ENCODE data around the gene PDGFRA. TPM values are rescaled to one million over a fixed set of nuclear protein-coding genes. Genes with fewer than 3 reads are reported as not detected.

PDGFRA gene
- total RNA-seq, 6 experiments from 2014 or later: 28.9 to 94.2 (median 88.3) TPM

DNA sequence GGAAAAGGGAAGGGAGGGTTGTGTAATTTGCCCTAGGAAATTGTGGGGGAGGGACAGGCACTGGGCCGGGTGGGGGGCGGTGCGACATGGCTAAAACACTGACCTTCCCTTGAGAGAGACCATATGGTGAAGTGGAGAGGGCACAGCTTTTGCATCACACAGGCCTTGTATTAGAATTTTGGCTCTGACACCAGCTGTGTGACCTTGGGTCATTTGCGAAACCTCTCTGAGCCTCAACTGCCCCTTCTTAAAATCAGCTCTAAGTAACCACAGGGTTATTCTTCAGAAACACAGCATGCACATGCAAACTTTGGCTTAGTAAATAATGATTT lies 25.8 kb downstream of the PDGFRA start:
- H3K27me3 Mint-ChIP-seq (ENCODE audit: insufficient read depth): peaks cover 2% of the 10 kb centered on the region; the same call in 1 of the 2 replicates
- TF ChIP-seq, protein P1, sequence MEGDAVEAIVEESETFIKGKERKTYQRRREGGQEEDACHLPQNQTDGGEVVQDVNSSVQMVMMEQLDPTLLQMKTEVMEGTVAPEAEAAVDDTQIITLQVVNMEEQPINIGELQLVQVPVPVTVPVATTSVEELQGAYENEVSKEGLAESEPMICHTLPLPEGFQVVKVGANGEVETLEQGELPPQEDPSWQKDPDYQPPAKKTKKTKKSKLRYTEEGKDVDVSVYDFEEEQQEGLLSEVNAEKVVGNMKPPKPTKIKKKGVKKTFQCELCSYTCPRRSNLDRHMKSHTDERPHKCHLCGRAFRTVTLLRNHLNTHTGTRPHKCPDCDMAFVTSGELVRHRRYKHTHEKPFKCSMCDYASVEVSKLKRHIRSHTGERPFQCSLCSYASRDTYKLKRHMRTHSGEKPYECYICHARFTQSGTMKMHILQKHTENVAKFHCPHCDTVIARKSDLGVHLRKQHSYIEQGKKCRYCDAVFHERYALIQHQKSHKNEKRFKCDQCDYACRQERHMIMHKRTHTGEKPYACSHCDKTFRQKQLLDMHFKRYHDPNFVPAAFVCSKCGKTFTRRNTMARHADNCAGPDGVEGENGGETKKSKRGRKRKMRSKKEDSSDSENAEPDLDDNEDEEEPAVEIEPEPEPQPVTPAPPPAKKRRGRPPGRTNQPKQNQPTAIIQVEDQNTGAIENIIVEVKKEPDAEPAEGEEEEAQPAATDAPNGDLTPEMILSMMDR (IDR thresholded peaks at IDR 0.05): no peak
- H3K4me3 Mint-ChIP-seq: no peak overlapping the region
- peaks cover 11% of the 10 kb centered on the region for H3K36me3 Mint-ChIP-seq (ENCODE audit: low read depth)
- peaks cover 57% of the 10 kb centered on the region for H3K4me1 Mint-ChIP-seq (ENCODE audit: low read depth)
- H3K27ac Mint-ChIP-seq: peak overlapping the region; percentile 82
- H3K9me3 Mint-ChIP-seq: no peaks in the 10 kb centered on the region
- no peak for DNase-seq

DNA sequence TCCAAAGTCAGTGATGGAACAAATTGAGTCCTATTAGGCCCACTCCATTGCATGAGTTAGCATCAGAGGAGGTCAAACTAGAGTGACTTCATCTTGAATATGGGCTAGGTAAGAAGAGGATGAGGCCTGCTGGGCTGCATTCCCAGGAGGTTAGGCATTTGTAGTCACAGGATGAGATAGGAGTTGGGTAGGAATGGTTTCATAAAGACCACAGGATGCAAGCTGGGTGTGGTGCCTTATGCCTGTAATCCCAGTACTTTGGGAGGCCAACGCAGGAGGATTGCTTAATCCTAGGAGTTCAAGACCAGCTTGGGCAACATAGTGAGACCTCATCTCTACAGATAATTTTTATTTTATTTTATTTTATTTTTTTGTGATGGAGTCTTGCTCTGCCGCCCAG lies 26.8 kb downstream of the PDGFRA start:
- peaks cover 58% of the 10 kb centered on the region for H3K4me1 Mint-ChIP-seq (ENCODE audit: low read depth)
- TF ChIP-seq, protein P1 (IDR thresholded peaks at IDR 0.05): no peak
- H3K27me3 Mint-ChIP-seq (ENCODE audit: insufficient read depth): peaks cover 2% of the 10 kb centered on the region; the same call in 1 of the 2 replicates
- no peak for DNase-seq
- no peaks in the 10 kb centered on the region for H3K9me3 Mint-ChIP-seq
- peak overlapping the region; percentile 74 for H3K27ac Mint-ChIP-seq
- no peak overlapping the region for H3K4me3 Mint-ChIP-seq
- peaks cover 17% of the 10 kb centered on the region for H3K36me3 Mint-ChIP-seq (ENCODE audit: low read depth)

DNA sequence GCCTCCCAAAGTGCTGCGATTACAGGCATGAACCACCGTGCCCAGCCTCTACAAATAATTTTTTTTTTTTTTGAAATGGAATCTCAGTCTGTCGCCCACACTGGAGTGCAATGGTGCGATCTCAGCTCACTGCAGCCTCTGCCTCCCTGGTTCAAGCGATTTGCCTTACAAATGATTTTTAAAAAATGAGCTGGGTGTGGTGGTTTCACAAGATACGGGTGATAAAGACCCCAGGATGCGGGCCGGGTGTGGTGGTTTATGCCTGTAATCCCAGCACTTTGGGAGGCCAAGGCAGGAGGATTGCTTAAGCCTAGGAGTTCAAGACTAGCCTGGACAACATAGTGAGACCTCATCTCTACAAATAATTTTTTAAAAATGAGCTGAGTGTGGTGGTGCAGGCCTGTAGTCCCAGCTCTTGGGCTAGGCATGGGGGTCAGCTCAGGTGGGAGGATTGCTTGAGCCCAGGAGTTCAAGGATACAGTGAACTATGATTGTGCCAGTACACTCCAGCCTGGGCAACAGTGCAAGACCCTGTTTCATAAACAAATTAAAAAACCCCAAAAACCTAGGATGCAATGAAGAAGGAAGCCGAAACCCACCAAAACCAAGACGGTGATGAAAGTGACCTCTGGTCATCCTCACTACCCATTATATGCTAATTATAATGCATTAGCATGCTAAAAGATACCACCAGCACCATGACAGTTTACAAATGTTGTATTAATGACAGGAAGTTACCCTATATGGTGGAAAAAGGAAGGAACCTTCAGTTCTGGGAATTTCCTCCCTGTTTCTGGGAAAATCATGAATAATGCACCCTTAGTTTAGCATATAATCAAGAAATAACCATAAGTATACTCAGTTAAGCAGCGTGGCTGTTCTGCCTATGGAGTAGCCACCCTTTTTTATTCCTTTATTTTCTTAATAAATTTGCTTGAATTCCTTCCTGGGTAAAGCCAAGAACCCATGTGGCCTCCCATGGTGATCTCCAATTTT lies 27.7 kb downstream of the PDGFRA start:
- Mint-ChIP-seq H3K9me3 (no peaks in the 10 kb centered on the region), H3K4me3 (no peak overlapping the region), H3K27me3 (ENCODE audit: insufficient read depth) (peaks cover 2% of the 10 kb centered on the region; the same call in 1 of the 2 replicates), H3K4me1 (ENCODE audit: low read depth) (peaks cover 58% of the 10 kb centered on the region), H3K36me3 (ENCODE audit: low read depth) (peaks cover 20% of the 10 kb centered on the region), H3K27ac (no peak overlapping the region)
- TF ChIP-seq, protein P1 (IDR thresholded peaks at IDR 0.05): no peak
- DNase-seq: no peak

DNA sequence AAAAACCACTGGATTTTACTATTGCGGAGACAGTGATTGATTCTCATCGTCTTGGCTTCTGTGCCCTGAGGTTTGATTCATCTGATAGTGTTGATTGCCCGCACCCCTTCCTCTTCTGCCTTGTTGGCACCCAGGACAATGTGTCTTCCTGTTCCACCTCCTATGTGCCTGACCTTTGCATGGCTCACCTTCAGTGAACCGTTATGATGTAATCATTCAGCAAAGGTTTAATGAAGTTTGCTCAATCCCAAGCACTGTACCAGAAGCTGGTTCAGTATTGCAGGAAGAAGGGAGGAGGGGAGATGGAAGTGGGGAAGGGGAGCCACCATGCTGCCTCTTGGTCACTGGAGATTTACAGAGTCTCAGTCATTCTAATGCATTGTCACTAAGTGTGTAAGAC lies 36.3 kb downstream of the PDGFRA start:
- H3K4me1 Mint-ChIP-seq (ENCODE audit: low read depth): peaks cover 46% of the 10 kb centered on the region
- TF ChIP-seq, protein P1 (IDR thresholded peaks at IDR 0.05): no peak
- H3K4me3 Mint-ChIP-seq: no peak overlapping the region
- H3K9me3 Mint-ChIP-seq: no peaks in the 10 kb centered on the region
- no peak for DNase-seq
- no peaks in the 10 kb centered on the region; the same call in 1 of the 2 replicates for H3K27me3 Mint-ChIP-seq (ENCODE audit: insufficient read depth)
- H3K36me3 Mint-ChIP-seq (ENCODE audit: low read depth): peaks cover 70% of the 10 kb centered on the region
- no peak overlapping the region for H3K27ac Mint-ChIP-seq

DNA sequence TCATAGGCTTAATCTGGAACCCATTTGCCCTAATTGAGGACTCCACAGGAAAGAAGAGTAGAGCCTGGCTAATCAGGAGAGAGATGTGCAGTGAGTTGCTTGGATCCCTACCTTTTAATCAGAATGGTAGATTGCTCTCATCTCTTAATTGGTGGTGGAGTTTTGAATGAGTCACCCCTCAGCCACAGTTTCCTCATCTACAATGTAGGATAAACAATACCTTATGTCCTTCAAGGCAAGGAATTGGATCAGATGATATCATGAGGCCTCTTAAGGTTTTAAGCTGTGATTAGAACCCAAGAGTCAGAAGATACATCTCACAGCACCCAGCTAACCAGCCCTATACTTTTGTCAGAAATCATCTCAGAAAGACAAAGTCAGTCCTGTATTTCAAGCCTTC lies 39.1 kb downstream of the PDGFRA start:
- DNase-seq: peak; percentile 33
- Mint-ChIP-seq H3K4me3 (no peak overlapping the region), H3K27ac (peak overlapping the region; percentile 16; the same call in 1 of the 2 replicates), H3K27me3 (ENCODE audit: insufficient read depth) (no peaks in the 10 kb centered on the region; the same call in 1 of the 2 replicates), H3K9me3 (no peaks in the 10 kb centered on the region), H3K4me1 (ENCODE audit: low read depth) (peaks cover 52% of the 10 kb centered on the region), H3K36me3 (ENCODE audit: low read depth) (peaks cover 69% of the 10 kb centered on the region)
- TF ChIP-seq, protein P1 (IDR thresholded peaks at IDR 0.05): no peak
